ENCODE data around the gene OR2J1. TPM values are rescaled to one million over a fixed set of nuclear protein-coding genes. Genes with fewer than 3 reads are reported as not detected.

The OR2J1 gene
- total RNA-seq, 2 experiments from 2014 or later, result not detected

Other genes with a start within 250 kb of the OR2J1 start
- gene TRIM27, start 175.5 kb upstream of the OR2J1 start, total RNA-seq, result 10 to 100 TPM; 45.6 to 46.4 TPM
- under 1 TPM; 0.31 to 0.43 TPM for gene ZNF311, start 94.2 kb upstream of the OR2J1 start, total RNA-seq
- gene OR2W1, start 54.3 kb upstream of the OR2J1 start, total RNA-seq, result not detected
- not detected for gene OR2B3, start 12.2 kb upstream of the OR2J1 start, total RNA-seq
- not detected for gene OR2J3, start 8.6 kb downstream of the OR2J1 start, total RNA-seq
- not detected for gene OR2J2, start 71.4 kb downstream of the OR2J1 start, total RNA-seq
- gene OR14J1, start 202.2 kb downstream of the OR2J1 start, total RNA-seq, result not detected

Measured in activated CD8-positive, alpha-beta T cell treated with anti-CD3 and anti-CD28 coated beads for 36 hours (primary cell).